CD4-positive, alpha-beta T cell treated with Interferon gamma for 1 hour (primary cell): ENCODE data around the gene TACC2.
"Not testable (repeated sequence)": the region's sequence is repeated elsewhere in the genome, so short reads cannot be mapped to it uniquely, and the experiment has no call there.

Experiments used
- DNase-seq: peaks from one replicate; pipeline ENCODE4 v3.0.0-alpha.2; 2020

Gene TACC2

GRCh38 chr10:122198631-122199030 lies 209.7 kb downstream of the TACC2 start:
- no peak for DNase-seq

- no peak for DNase-seq
Measured at GRCh38 chr10:122199070-122199469, 210.1 kb downstream of the TACC2 start.

GRCh38 chr10:122199689-122200088 lies 210.7 kb downstream of the TACC2 start:
- no peak for DNase-seq

- no peak for DNase-seq
Measured at GRCh38 chr10:122201401-122201800, 212.4 kb downstream of the TACC2 start.

GRCh38 chr10:122203180-122203579 lies 214.2 kb downstream of the TACC2 start:
- not testable (repeated sequence) for DNase-seq

- DNase-seq, result no peak
Measured at GRCh38 chr10:122204691-122205489, 215.9 kb downstream of the TACC2 start.

- DNase-seq, result no peak
Measured at GRCh38 chr10:122206471-122207065, 217.6 kb downstream of the TACC2 start.

GRCh38 chr10:122207163-122207562 lies 218.2 kb downstream of the TACC2 start:
- DNase-seq, result no peak

GRCh38 chr10:122207596-122207995 lies 218.6 kb downstream of the TACC2 start:
- DNase-seq, result no peak

- DNase-seq, result no peak
Measured at GRCh38 chr10:122208571-122209430, 219.8 kb downstream of the TACC2 start.

- no peak for DNase-seq
Measured at GRCh38 chr10:122210481-122211265, 221.7 kb downstream of the TACC2 start.

GRCh38 chr10:122213364-122213763 lies 224.4 kb downstream of the TACC2 start:
- DNase-seq, result no peak

- no peak for DNase-seq
Measured at GRCh38 chr10:122213766-122214165, 224.8 kb downstream of the TACC2 start.

- DNase-seq, result no peak
Measured at GRCh38 chr10:122216047-122216446, 227.1 kb downstream of the TACC2 start.

- DNase-seq, result no peak
Measured at GRCh38 chr10:122219340-122219739, 230.4 kb downstream of the TACC2 start.

GRCh38 chr10:122220736-122221135 lies 231.8 kb downstream of the TACC2 start:
- DNase-seq, result no peak

- DNase-seq, result no peak
Measured at GRCh38 chr10:122221958-122222357, 233.0 kb downstream of the TACC2 start.

GRCh38 chr10:122222638-122223037 lies 233.7 kb downstream of the TACC2 start:
- no peak for DNase-seq

GRCh38 chr10:122224159-122224558 lies 235.2 kb downstream of the TACC2 start:
- no peak for DNase-seq

GRCh38 chr10:122225330-122225729 lies 236.4 kb downstream of the TACC2 start:
- DNase-seq, result no peak

- DNase-seq, result no peak
Measured at GRCh38 chr10:122227754-122228153, 238.8 kb downstream of the TACC2 start.

- DNase-seq, result no peak
Measured at GRCh38 chr10:122229666-122230065, 240.7 kb downstream of the TACC2 start.

GRCh38 chr10:122230222-122230621 lies 241.3 kb downstream of the TACC2 start:
- DNase-seq, result no peak
